H1 (cell line): ENCODE data around the gene TIAM2. TPM values are rescaled to one million over a fixed set of nuclear protein-coding genes. Genes with fewer than 3 reads are reported as not detected.

Experiments used
- BCL11A ChIP-seq, 2 experiments: IDR thresholded peaks; one replicate each; pipeline ENCODE4 v1.6.1; 2011; ENCODE audit warnings: low read depth in 2 of 2, low read length in 2 of 2, mild to moderate bottlenecking in 2 of 2
- CBX8 ChIP-seq: fragments of 300-800, 300-1000 bp; sonication (generic); IDR thresholded peaks from 2 replicates; pipeline ENCODE4 v1.7.1; 2016; ENCODE audit warnings: low read depth, low read length, borderline replicate concordance
- CTBP2 ChIP-seq: IDR thresholded peaks from 2 replicates; pipeline ENCODE4 v1.7.0; 2011; ENCODE audit warnings: borderline replicate concordance, mild to moderate bottlenecking, moderate library complexity, mixed read lengths, low read length; ENCODE audit not compliant: insufficient read depth, insufficient read length
- GABPA ChIP-seq: IDR thresholded peaks from 2 replicates; pipeline ENCODE4 v1.6.1; 2011; ENCODE audit warnings: mild to moderate bottlenecking, low read length, moderate library complexity, borderline replicate concordance; ENCODE audit not compliant: insufficient read depth
- HDAC6 ChIP-seq: IDR thresholded peaks from one replicate; pipeline ENCODE4 v1.7.1; 2012; ENCODE audit warnings: low read depth, mild to moderate bottlenecking, inconsistent platforms, low read length, moderate library complexity
- NRF1 ChIP-seq: IDR thresholded peaks from 2 replicates; pipeline ENCODE4 v1.6.1; 2011; ENCODE audit warnings: mild to moderate bottlenecking, low read depth, low read length, improper control_type of control experiment
- RAD21 ChIP-seq, 2 experiments: IDR thresholded peaks in 1 of 2; conservative IDR thresholded peaks in 1 of 2; 2 replicates each; pipeline ENCODE4 v1.6.1; 2011; ENCODE audit warnings: low read depth in 2 of 2, low read length in 2 of 2, improper control_type of control experiment in 1 of 2, inconsistent platforms in 1 of 2, mild to moderate bottlenecking in 1 of 2, moderate library complexity in 1 of 2
- SIX5 ChIP-seq: IDR thresholded peaks from 2 replicates; pipeline ENCODE4 v1.6.1; 2011; ENCODE audit warnings: mild to moderate bottlenecking, low read depth, low read length
- SRF ChIP-seq: IDR thresholded peaks from 2 replicates; pipeline ENCODE4 v1.6.1; 2011; ENCODE audit warnings: mild to moderate bottlenecking, low read depth, low read length, moderate library complexity
- TAF7 ChIP-seq: optimal IDR thresholded peaks from 2 replicates; pipeline ENCODE3; 2011; ENCODE audit warnings: low read depth, mild to moderate bottlenecking, inconsistent platforms, low read length, moderate library complexity, borderline replicate concordance
- polyA plus RNA-seq, 7 experiments: library from polyadenylated mRNA; depleted of rRNA in 3 of 7; stranded (reverse) in 5 of 7; unstranded in 2 of 7; fragments of >200 nt in 5 of 7; fragments of 200-250 nt in 2 of 7; gene quantifications; 1 replicate in 5 of 7; 2 replicates in 1 of 7; 4 replicates in 1 of 7; pipeline versions ENCODE4 v1.2.1 to v1.2.3, GENCODE V29; 2011 to 2013; ENCODE audit warnings: missing spikeins in 2 of 7, mixed read lengths in 2 of 7
- total RNA-seq: library from RNA; stranded (reverse); fragmentation: NEBNext Ultra II Directional; extraction: Animal tissue kit (Norgen Biotek cat#: 25700); gene quantifications from 2 replicates; pipeline ENCODE4 v1.2.1, GENCODE V29; 2021

The TIAM2 gene
- total and polyA plus RNA-seq, 2 of the 8 experiments (the other 6 are each of a cell fraction or from before 2014, with no cell fraction given): 7.4 to 23.9 TPM

DNA sequence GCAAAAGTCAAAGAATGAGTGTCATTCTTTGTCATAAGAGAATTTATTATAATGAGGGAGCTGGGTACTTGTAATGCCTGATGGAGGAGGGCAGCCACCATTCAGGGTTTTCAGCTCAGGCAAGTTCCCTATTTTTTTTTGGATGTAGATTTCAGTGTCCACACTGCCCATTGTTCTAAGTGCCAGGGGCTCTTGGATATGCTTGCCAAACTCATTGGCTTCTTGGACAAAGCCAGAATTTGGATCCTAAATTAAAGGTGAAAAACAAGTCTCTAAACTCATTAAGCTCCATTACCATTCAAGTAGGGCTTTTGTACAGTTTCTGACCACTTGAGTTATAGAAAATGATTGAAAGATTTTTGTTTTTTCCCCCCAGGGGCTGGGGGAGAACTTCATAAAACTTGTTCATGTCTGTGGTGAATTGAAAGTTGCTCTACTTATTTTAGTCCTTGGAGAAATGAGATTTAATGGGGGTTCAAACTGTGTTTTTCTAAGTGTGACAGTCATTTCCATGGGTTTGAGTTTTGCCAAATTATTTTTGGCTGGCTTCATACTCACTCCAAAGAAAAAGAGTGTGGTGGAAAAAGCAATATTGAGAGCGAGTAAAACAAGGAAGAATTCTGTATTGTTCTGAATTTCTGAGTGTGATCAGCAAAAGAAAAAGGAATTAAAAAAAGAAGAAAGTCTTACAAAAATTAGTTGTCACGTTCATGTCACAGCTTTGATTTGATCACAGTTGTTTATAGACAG, 46.0 kb downstream of the TIAM2 start (continued):
- TF ChIP-seq SRF (no peak), RAD21 (IDR thresholded peaks at IDR 0.05 in 1 of 2, conservative IDR thresholded peaks at IDR 0.05 in 1 of 2; ENCODE audit: low read depth in 2 of 2, low read length in 2 of 2) (no peak), CBX8 (no peak), SIX5 (no peak), HDAC6 (no peak), CTBP2 (no peak), TAF7 (no peak), BCL11A (IDR thresholded peaks at IDR 0.05; ENCODE audit: low read depth in 2 of 2, low read length in 2 of 2) (no peak), GABPA (no peak), NRF1 (no peak)
